Right atrium auricular region (tissue), 2 donors: ENCODE data around the gene RALGAPA1. TPM values are rescaled to one million over a fixed set of nuclear protein-coding genes. Genes with fewer than 3 reads are reported as not detected.

Source experiments
- DNase-seq: peaks from one replicate; pipeline ENCODE4 v3.0.0-alpha.2; 2019; ENCODE audit warnings: low spot score
- H3K27ac ChIP-seq, 2 donors: fragments of 200-600 bp; sonication (generic); 1 replicate in 1 of 2; 2 replicates in 1 of 2; pipeline ENCODE4 v1.5.1; 2016 to 2019
- H3K27me3 ChIP-seq, 2 donors: fragments of 200-600 bp; sonication (generic); one replicate each; pipeline versions ENCODE4 v1.5.1 to v1.6.0; 2017 to 2019
- H3K36me3 ChIP-seq: fragments of 200-600 bp; sonication (generic); one replicate; pipeline ENCODE4 v1.5.1; 2016
- H3K4me1 ChIP-seq, 2 donors: fragments of 200-600 bp; sonication (generic); one replicate each; pipeline versions ENCODE4 v1.5.1 to v1.6.0; 2017 to 2019
- H3K4me3 ChIP-seq, 2 donors: fragments of 200-600 bp; sonication (generic); 1 replicate in 1 of 2; 2 replicates in 1 of 2; pipeline ENCODE4 v1.5.1; 2017 to 2019; ENCODE audit warnings: mild to moderate bottlenecking in 1 of 2, moderate library complexity in 1 of 2
- H3K9me3 ChIP-seq, 2 donors: fragments of 200-600 bp; sonication (generic); one replicate each; pipeline ENCODE4 v1.5.1; 2019
- CTCF ChIP-seq, 2 donors: fragments of 200-600 bp; sonication (generic); IDR thresholded peaks; one replicate each; pipeline ENCODE4 v1.5.1; 2019; ENCODE audit warnings: antibody characterized with exemption in 2 of 2
- total RNA-seq, 2 donors: library from RNA; depleted of rRNA; stranded (reverse); fragments of >200 nt; gene quantifications; one replicate each; pipeline ENCODE4 v1.1.0, GENCODE V29; 2016

RALGAPA1 gene
- total RNA-seq, 2 donors from 2014 or later: 26.9 to 29.6 TPM

GRCh38 chr14:35727764-35728163 is 81.3 kb downstream of the RALGAPA1 start:
- H3K4me3 ChIP-seq: no peak overlapping the region
- TF ChIP-seq CTCF (IDR thresholded peaks at IDR 0.05): no peak
- no peaks in the 10 kb centered on the region for H3K9me3 ChIP-seq
- no peaks in the 10 kb centered on the region for H3K4me1 ChIP-seq
- no peak for DNase-seq
- H3K27ac ChIP-seq: no peak overlapping the region
- H3K36me3 ChIP-seq: peaks cover 18% of the 10 kb centered on the region
- no peaks in the 10 kb centered on the region for H3K27me3 ChIP-seq

- DNase-seq: no peak
- no peak overlapping the region for H3K27ac ChIP-seq
- no peaks in the 10 kb centered on the region for H3K27me3 ChIP-seq
- H3K36me3 ChIP-seq: peaks cover 32% of the 10 kb centered on the region
- H3K4me1 ChIP-seq: no peaks in the 10 kb centered on the region
- no peaks in the 10 kb centered on the region for H3K9me3 ChIP-seq
- no peak for TF ChIP-seq CTCF (IDR thresholded peaks at IDR 0.05)
- no peak overlapping the region for H3K4me3 ChIP-seq
These were observed 83.2 kb downstream of the RALGAPA1 start for GRCh38 chr14:35725930-35726329.

GRCh38 chr14:35715079-35715478 is 94.0 kb downstream of the RALGAPA1 start:
- H3K27me3 ChIP-seq: no peaks in the 10 kb centered on the region
- H3K36me3 ChIP-seq: peaks cover 47% of the 10 kb centered on the region
- H3K27ac ChIP-seq: no peak overlapping the region
- DNase-seq: no peak
- no peak overlapping the region for H3K4me3 ChIP-seq
- H3K4me1 ChIP-seq: no peaks in the 10 kb centered on the region
- no peak for TF ChIP-seq CTCF (IDR thresholded peaks at IDR 0.05)
- no peaks in the 10 kb centered on the region for H3K9me3 ChIP-seq

- Histone ChIP-seq H3K36me3 (peaks cover 34% of the 10 kb centered on the region), H3K27me3 (no peaks in the 10 kb centered on the region), H3K27ac (no peak overlapping the region), H3K4me3 (no peak overlapping the region), H3K9me3 (no peaks in the 10 kb centered on the region), H3K4me1 (no peaks in the 10 kb centered on the region)
- no peak for DNase-seq
- no peak for TF ChIP-seq CTCF (IDR thresholded peaks at IDR 0.05)
These were observed 96.6 kb downstream of the RALGAPA1 start for GRCh38 chr14:35712466-35712865.

- Histone ChIP-seq H3K36me3 (peaks cover 14% of the 10 kb centered on the region), H3K4me3 (no peak overlapping the region), H3K27me3 (no peaks in the 10 kb centered on the region), H3K9me3 (no peaks in the 10 kb centered on the region), H3K27ac (no peak overlapping the region), H3K4me1 (no peaks in the 10 kb centered on the region)
- TF ChIP-seq CTCF (IDR thresholded peaks at IDR 0.05): no peak
- no peak for DNase-seq
These were observed 101.0 kb downstream of the RALGAPA1 start for GRCh38 chr14:35708062-35708461.

- Histone ChIP-seq H3K4me1 (no peaks in the 10 kb centered on the region), H3K27me3 (no peaks in the 10 kb centered on the region), H3K4me3 (no peak overlapping the region), H3K27ac (no peak overlapping the region), H3K36me3 (peaks cover 8% of the 10 kb centered on the region), H3K9me3 (no peaks in the 10 kb centered on the region)
- no peak for DNase-seq
- no peak for TF ChIP-seq CTCF (IDR thresholded peaks at IDR 0.05)
These were observed 103.5 kb downstream of the RALGAPA1 start for GRCh38 chr14:35705636-35706035.
